NCI-H82 treated with DMSO at 0.1 percent for 48 hours (cell line): ENCODE measurements around the gene EEFSEC.
A peak's percentile ranks its signal among the peaks of the same experiment; 100 is the strongest.

Experiments used
- DNase-seq: peaks from one replicate; lab custom pipeline; 2025; ENCODE audit not compliant: unreplicated experiment; lab: John Stamatoyannopoulos, UW

The EEFSEC gene

DNA sequence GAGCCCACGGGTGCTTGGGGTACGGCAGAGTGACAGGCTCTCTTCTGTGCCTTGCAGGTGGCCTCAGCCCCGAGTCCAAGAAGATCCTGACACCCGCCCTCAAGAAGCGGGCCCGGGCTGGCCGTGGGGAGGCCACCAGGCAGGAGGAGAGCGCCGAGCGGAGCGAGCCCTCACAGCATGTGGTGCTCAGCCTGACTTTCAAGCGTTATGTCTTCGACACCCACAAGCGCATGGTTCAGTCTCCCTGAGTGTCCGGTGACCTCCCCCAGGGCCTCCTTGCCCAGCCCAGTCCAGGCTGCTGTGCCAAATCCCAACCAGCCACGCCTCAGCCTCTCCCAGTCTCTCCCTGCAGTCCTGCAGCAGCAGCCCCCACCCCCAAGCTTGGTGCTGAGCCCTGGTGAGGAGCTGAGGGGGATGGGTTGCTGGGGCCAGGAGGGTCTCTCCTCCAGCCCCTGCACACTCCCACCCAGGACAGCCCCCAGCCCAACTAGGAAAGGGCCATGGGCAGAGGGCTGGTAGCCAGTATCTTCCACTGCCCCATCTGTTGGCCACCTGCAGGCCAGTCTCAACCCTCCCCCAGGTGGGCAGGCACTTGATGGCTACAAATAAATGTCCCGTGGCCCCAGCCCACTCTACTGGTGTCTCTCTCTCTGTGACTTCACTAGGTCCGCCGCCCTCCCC is 254.9 kb downstream of the EEFSEC start:
- no peak for DNase-seq

DNA sequence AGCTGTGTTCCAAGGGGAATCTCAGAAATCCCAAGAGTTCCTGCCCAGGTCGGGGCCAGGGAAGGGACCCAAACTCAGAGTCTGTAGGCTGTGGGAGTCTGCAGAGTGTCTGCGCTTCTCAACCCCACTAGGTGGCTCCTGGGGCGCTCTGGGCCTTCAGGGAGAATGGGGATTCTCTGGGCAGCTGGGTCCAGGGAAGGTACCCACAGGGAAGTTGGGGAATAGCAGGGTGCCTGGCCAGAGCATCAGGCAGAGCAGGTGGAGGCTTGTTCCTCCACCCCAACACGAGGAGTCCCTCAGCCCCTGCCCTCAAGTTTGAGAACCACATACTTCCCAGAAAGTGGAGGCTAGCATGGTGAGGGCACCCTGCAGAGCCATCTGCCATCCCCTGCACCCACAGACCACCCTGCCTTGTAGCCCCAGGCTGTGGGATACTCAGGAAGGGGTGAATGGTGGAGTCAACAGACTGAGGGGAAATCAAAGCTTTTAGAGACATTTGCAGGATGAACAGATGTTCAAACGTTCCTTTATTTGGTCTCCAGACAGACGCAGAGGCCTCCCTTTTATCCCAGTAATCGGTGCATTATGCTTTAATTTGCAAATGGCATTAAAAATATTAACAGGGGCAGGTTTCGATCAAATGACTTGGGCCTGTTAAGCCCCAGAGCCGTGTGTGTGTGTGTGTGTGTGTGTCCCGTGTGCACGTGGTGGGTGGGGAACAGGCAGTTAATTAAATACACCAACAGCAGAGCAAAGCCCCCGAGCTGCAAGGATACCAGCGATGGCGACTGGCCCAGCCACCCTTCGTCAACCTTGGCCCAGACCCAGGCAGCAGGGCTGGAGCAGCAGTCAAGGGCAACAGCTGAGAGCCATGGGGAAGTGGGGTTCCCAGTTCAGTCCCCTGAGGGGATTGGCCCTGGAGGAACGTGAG is 255.7 kb downstream of the EEFSEC start:
- DNase-seq = no peak

DNA sequence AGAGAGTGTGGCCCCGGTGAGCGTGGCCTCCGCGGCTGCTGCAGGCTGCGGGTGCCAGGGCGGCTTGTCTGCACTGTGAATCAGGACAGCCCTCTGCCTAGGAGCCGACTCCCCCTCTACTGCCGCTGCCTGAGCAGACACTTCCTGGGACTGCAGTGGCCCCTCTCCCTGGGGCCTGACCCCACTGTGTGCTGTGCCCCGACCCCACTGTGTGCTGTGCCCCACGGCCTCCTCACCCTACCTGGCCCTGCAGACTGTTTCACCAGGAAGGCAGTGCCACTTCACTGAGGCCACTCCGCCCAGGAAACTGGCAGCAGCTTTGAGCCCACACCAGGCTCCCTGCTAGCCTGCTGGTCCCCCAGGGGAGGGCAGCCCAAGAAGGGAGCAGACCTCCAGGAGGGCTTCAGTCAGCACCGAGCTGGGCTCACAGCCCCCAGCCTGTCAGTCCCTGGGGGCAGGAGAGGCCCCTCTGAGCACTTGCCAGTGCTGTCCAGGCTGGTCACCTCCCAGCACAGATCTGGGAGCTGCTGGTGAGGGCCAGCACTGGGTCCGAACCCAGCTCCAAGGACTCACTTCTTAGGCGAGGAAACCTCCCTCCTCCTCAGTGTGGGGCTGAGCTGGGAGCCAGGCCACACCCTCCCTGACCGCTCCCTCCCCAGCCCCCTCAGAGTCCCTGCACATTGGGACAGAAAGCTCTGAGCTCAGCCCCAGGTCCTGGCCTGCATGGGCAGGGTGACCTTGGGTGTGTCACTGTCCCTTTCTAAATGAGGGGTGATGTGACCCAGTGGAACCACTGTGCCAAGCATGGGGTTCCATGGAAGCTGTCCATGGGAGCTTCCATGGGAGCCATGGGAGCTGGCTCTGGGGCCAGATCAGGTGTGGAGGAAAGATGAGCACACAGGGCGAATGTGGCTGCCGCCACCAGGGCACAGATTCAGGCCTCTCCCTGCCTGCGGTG is 256.6 kb downstream of the EEFSEC start:
- no peak for DNase-seq

DNA sequence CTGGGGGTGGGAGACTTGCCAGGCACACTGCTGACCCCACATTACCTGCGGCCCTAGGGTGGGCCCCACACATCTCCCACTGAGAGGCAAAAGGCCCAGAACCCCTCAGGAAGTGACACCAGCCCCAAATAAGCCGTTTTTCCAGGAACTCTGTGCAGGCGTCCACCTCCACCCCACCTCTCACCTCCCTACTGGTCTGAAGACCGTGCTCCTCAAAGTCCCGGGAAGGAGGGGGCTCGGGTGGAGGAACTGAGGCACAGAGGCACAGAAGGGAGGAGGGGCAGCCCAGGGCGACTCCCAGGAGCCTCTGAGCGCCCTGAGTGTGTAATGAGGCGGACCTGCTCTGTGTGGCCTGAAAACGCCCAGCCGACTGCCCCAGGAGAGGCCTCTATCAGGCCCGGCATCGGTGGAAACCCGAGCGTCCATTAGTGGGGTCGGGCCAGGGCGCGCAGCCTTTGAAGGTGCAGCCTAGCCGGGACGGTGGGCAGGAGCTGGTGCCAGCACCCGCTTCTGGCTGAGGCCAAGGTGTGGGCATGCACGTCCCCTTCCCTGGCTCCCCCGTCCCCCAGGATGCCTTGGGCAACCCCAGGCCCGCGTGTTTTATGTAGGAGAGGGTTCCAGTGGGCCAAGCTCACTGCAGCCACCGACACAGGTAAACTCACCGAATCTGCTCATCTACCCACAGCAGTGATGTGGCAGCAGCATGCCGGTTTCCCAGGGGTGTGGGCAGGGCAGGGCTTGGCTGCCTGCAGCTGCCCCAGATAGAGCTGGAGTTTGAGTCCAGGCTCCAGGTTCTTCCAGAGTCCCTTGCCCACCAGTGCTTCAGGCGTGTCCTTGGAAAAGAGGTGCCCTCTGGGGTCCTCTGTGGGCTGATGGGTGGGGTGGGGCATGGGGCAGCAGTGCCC is 257.6 kb downstream of the EEFSEC start:
- no peak for DNase-seq

DNA sequence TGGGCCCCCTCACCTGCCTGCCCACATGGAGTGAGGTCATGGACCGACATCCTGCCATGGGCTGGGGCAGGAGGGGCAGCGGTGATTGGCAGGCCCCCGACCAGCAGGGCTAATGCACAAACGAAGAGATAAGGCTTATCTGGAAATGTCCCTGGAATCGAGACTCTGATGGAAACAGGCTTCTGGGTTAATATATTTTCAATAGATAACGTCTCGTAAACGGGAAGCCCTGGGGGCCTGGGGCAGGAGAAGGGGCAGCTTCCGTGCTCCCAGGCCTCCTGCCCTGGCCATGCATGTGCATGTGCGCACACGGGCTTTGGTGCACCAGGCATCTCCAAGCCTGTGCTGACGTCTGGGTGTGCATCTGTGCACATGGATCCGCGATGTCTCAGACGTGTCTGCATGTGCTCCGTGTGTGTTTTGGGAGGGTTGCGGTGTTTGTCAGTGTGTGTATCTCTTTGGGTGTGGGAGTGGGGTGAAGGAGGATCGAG is 258.3 kb downstream of the EEFSEC start:
- DNase-seq = no peak

DNA sequence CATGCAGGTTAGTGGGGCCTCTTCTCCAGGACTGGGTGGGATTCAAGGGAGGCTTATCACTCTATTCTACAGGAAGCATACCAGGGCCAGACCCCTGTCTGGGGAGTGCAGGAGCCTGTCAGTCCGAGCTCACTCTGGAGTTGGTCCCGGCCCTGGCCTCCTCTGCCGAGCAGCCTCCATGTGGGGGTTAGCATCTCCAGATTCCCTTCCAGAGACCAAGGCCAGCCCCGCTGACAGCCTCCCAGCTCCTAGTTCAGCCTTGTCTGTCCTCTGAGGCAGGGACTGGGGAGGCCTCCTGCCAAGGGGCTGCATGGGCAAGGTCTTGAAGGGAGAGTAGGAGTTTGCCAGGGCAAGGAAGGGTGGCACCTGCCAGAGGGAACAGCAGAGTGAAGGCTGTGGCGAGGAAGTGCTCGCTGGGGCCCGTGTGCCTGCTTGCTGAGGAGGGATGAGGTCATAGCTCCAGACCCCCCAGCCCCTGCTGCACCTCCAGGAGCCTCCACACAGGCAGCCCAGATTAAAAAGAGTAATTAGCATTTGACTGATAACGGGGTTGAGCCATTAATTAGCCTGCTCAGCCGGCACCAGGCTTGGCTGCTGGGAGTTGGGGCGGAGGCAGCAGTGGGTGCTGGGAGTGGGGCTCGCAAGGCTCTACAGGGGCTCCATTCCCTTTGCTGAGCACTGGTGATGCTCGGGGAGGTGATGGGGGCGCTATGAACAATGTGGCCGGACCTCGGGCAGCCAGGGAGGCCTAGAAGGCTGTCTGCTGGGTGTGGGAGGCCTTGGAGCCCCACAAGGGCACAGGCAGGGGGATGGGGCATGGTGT is 259.1 kb downstream of the EEFSEC start:
- DNase-seq = peak; percentile 32

DNA sequence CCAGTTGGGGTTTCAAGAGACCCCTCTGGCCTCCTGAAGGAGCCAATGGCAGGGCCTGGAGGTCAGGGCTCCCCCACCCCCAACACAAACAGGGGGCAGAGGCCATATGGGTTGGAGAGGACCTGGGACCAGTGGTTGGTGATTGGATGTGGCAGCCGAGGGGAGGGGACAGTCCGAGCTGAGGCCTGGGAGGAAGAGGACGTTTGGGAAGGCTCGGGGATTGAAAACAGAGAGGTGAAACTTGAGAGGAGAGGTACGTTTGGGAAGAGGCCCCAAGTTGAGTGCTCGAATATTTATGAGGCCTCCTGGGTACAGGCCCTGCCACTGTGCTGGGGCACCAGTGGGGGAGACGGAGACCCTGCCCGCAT is 259.7 kb downstream of the EEFSEC start:
- no peak for DNase-seq

DNA sequence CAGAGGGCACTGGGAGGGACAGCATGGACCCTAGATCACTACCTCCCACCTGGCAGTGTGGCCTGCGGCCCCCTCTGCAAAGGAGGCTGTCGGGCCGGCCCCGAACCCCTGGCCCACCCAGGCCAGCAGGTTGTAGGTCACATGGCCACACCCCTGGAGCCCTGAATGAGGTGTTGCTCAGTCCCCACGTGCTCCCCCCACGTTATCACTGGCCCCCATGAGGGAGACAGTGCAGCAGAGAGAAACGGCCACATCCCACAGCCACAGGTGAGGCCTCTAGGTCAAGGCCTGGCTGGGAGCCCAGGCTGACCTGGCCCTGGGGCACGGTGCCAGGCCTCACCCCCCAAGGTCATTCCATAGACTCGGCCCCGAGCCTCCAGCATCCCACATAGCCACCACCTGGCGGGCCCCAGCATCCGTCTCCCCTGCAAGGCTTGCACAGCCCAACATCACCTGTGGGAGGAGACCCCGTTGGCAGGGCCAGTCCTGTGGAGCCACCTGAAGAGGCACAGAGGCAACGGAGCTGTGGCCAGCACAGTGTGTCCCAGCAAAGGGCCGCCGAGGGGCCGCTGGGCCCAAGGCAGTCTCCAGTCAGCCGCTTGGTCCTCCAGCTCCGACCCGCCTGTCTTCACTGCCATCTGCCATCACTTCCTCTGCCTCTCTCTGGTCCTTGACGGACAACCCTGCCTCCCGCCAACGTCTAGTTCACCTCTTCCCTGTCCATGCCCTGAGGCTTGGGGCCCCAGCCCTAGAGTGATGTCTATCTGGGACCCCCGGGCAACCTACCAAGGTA is 260.3 kb downstream of the EEFSEC start:
- no peak for DNase-seq

DNA sequence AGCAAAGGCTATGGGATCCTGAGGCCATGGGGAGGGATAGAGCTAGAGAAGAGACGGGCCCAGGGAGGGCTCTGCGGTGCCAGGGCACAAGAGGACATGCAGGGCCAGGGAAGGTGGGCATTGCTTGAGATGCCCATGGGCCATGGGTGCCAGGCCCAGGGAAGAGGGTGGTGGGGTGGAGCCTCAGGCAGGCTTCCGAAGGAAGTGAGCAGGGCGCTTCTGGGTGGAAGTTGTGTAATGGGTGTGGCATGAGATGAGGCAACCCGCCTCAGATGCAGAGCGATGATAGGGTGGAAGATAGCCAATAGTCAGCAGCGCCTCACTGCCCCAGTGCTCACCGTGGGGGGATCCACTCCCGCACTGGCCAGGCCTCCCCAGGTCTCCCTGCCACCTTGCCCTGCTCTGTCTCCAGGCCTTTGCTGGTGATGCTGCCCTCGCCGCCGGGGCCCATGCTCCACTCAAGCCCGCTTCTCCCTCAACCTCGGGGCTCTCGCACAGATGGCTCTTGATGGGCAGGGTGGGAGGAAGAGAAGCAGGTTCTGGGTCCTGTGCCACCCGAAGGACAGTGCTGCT is 262.0 kb downstream of the EEFSEC start:
- DNase-seq = no peak

DNA sequence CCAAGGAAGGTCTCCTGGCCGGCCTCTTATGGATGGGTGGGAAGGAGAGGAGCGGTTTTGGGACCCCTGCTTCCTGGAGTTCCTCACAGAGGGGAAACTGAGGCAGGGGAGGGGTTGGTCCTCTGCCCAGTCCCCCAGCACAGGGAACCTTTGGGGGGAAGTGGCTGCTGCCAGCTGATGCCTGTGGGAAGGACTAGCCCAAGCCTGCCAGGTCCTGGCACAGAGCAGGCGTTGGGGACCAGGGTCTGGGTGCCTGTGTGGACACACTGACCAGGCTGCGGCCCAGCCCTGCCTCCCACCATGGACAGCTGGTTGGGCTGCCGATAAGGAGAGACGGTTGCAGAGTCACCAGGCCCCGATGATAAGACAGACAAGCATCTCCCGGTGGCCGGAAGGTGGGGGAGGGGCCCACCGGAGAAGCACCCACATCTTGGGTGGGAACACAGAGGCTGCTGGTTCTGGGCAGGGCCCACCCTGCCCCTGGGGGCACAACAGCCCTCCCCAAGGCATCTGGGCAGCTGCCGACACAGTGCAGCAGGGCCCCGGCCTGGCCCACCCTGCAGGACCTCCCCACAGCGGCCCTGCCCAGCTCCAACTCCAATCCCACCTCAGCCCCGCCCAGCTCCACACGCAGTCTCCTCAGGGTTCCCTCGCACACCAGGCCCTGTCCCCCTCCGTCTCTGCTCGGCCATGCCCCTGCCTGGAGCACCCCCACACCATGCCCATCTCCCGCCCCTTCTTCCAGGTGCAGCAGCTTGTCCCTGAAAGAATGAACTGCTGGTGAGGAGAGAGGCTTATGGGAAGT is 262.7 kb downstream of the EEFSEC start:
- no peak for DNase-seq

DNA sequence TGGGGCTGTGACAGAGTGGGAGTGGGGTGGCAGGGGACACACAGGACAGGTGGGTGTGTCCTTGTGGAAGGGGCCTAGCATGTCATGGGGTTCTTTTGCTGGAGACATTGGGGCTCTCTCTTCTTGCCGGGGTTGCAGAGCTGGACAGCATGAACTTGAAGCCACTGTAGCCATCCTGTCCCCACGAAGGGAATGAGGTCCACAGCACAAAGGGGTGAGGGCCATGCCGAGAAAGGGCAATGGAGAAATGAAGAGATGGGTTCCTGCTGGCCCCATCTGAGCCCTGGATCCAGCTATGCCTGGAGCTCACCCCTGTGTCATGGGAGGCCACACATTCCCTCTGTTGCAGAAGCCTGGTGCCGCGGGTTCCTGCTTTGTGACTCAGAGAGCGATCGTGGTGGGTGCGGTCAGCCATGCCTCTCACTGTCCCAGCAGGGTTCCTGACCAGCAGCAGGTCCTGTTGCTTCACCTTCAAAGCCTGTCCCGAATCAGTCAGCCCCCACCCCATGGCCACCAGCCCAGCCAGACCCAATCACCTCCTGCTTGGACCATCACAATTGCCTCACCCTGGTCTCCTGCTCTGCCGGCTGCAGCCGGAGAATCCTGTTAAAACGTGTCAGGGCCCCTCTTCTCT is 263.4 kb downstream of the EEFSEC start:
- no peak for DNase-seq

DNA sequence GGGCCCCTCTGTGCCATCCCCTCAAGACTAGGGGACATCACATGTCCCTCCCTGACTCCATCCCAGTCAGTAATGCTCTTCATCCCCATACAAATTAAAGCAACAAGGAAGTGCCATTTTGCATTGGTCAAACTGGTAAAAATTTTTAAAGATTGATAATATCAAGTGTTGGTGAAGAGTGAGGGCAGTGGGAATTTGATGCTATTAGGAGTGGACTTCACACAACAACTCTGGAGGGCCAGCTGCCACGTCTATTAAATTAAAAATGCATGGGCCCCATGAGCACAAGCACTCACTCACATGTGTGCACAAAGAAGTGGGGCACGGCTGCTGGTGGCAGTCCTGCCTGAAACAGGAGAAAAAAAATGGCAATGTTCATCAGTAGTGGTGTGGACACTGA is 265.6 kb downstream of the EEFSEC start:
- DNase-seq = no peak

DNA sequence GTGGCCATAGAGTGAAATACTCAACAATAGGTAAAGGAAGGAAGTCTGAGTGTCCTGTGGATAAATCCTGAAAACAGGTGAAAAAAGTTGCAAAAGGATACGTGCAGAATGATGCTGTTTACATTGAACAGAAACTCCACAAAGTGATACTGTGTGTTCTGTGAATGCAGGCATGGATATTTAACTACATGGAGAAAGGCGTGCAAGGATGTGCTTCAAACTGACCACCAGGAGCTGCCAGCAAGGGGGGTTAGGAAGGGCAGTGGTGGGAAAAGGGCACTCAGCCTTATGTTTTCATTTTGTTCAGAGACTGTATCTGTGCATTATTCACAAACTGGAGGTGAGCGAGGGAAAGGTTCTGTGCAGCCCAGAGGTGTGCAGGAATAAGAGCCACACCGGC is 266.0 kb downstream of the EEFSEC start:
- DNase-seq = no peak

DNA sequence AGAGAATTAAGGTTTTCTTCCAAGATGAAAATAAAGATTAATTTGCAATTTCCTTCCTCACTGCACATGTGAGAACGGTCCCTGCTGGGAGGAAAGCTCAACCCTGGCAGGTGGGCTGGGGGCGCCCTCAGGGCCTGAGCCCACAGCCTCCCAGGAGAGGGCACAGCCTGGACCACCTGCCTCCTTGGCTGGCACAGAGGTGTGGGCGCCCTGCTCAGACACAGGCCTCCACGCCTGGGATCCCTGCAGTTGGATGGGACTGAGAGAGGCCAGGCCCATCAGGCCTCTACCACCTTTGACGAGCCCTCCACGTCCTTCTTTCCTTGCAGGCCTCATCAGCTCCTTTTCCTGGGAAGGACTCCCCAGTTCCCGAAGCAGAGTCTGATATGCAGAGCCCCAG is 267.0 kb downstream of the EEFSEC start:
- no peak for DNase-seq

DNA sequence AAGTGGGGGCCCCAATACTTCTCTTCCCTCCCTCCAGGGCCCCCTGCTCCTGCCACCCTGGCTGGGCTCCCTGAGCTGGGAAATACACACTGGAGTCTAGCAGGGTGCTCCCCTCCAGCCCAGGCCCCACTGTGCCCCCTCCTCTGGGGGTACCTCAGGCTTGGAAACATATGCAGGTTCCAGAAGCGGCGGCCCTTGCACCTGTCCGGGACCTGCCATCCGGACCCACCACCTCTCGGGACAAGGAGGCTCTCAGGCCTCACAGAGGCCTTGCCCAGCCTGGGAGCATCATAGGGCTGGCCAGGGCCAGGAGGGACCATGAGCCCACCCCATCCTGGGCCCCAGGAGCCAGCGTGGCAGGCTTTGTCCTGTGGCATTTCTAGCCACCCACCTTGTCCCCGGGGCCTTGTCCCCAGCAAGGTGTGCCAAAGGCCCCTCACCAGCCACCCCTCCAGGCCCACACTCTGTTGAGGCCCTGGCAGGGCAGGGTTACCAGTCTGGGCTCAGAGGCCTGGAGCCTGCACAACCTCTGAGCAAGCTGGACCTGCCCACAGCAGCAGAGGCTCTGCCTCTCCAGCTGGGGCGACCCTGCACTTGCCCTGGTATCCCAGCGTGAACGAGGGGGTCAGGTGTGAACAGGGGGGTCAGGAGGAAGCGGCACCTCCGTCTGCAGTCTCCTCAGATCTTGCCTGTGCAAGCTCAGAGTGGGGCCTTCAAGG is 267.6 kb downstream of the EEFSEC start:
- DNase-seq = no peak

DNA sequence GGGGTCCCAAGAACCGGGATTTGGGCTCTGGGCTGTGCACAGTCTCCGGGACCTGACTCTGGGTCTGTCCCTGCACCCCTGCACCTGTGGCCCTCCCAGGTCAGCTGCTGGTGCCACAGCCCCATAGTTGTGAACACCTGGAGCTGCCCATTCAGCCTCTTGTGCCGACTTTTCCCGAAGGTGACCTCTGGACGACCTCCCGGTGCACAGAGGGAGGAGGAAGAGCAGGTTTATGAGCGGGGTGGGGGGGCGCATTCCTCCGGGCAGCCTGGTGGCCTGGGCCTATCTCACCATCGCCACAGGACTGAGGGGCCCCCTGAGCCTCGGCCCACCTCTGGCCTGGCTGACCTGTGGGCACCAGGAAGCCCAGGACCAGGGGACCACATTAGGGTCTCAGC is 268.2 kb downstream of the EEFSEC start:
- DNase-seq = no peak
